ENCODE data around the gene HDGFL3.

HDGFL3 gene

DNA sequence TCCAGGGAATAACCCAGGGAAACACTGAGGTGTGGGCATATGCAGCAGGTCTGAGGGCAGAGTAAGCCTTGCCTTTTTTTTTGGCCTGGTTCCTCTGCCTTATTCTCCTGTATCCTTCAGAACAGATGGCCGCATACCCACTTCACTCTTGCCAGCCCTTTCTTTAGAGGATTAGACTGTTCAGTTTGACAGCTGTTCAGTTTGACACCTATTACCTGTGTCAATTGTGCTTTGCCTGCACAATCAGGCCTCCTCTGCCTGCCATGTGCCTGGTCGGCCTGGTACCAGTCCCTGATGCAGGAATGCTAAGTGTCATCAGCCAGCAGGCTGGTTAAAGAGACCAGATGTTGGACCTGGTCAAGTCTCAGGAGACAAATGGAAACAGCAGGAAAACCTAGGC, 77.8 kb downstream of the HDGFL3 start:
- in situ Hi-C loops (cut with MboI; ENCODE audit: low sequenced_read_pairs), result no loop called here

DNA sequence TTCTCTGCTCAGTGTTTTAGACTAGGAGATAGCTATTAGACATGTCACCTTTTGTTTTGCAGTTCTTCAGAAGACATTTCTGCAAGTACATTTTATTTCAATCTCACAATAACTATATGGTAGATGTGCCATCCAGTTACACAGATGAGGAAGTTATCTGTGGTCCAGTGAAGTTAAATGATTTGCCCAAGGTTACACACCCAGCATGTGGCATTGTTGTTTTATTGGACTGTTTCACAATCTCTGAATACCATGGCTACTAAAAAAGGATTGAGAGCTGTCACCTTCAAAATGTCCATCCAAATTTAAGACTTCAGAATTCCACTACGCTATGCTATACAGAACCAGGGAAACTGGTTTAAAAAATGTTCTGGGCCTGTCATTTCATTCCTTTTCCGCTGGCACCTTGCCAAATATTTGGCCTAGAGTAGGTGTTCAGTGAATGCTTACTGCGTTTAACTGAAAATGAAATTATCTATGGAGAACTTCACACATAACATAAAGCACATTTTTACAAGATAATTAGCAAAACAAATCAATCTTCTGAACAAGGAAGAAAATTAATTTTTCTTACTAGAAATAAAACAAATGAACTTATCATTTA, 80.0 kb downstream of the HDGFL3 start:
- in situ Hi-C loops (cut with MboI; ENCODE audit: low sequenced_read_pairs), result no loop called here

GRCh38 chr15:83123529-83123928, 84.1 kb downstream of the HDGFL3 start:
- in situ Hi-C loops (cut with MboI; ENCODE audit: low sequenced_read_pairs), result no loop called here

DNA sequence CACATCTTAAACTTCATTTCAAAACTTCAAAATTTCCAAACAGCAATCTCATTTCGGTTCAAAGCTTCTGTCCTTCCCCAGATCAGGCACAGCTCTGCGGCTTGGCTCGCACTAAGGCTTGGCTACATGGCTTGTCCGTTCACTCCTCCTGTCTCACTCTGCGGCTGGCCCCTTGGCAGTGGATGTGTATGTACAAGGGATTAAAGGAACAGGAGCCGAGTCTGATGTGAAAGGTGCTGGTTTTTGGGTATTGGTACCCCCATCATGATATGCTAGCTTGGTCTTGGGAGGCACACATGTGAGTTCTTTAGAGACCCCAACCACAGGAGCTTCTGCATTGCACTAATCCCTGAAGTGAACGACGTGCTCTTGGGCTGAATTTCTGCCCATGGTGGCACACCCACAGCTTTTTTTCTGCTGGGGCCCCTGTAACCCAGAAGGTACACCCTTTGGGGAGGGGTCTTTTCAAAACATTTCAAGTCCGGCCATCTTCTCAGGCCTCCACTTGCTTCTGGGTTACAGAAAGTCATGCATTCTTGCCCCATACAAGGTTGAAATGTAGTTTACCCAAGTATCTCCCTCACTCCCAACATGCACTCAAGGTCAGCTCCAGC, 87.5 kb downstream of the HDGFL3 start:
- in situ Hi-C loops (cut with MboI; ENCODE audit: low sequenced_read_pairs), result no loop called here

GRCh38 chr15:83118968-83119367, 88.7 kb downstream of the HDGFL3 start:
- in situ Hi-C loops (cut with MboI; ENCODE audit: low sequenced_read_pairs), result no loop called here

- in situ Hi-C loops (cut with MboI; ENCODE audit: low sequenced_read_pairs), result no loop called here
Observed at GRCh38 chr15:83118291-83118827, 89.3 kb downstream of the HDGFL3 start.

GRCh38 chr15:83115831-83116565, 91.6 kb downstream of the HDGFL3 start:
- in situ Hi-C loops (cut with MboI; ENCODE audit: low sequenced_read_pairs), result no loop called here

- in situ Hi-C loops (cut with MboI; ENCODE audit: low sequenced_read_pairs), result no loop called here
Observed at GRCh38 chr15:83115410-83115809, 92.2 kb downstream of the HDGFL3 start.

GRCh38 chr15:83114856-83115255, 92.8 kb downstream of the HDGFL3 start:
- in situ Hi-C loops (cut with MboI; ENCODE audit: low sequenced_read_pairs), result no loop called here

DNA sequence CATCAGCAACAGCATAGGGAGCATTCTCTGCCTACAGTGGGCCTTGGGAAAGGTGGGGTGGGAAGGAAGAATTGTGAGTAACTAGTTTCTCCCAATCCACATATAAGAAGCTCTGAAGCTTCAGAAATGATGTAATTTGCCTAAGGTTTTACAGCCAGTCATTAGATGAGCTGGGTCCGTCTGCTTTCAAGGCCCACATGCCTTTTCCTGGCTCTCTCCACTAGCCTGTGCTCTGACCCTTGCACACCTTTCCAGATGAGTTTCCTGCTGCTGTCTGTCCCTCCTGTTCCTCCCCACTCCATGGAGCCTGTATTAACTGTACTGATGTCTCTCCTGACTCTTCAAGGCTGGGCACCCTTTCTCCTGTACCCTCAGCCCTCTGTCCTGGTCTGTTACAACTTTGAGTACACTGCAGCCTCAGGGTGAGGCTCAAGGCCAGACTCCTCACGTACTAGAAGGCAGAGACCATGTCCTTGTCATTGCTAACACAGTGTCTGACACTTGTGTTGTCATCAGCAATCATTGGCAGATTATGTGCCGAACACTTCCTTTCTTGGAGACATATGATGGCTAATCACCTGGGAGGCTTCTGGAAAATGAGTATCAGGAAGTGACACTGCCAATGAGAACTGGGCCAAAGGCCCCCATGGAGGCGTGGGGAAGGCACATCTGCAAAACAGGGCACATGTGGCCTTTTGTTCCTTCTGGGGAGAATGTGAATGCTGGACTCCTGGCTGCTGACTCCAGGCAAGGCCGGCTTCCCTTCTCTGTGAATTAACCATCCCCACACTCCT, 93.5 kb downstream of the HDGFL3 start:
- in situ Hi-C loops (cut with MboI; ENCODE audit: low sequenced_read_pairs), result no loop called here

DNA sequence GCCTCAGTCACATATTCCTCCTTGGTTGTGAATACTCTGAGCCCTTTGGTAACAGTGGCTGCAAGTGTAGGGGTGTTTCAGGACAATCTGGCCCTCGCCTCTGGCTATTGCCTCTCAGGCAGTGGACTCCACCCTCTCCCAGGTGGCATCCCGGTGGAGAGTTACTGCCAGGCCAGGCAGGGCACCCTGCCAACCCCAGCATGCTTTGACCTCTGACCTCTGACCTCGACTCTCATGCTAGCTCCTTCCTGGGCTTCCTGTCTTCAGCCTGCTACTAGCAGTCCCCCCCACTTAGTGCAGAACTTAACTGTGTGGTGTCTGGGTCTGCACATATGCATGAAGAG, 94.7 kb downstream of the HDGFL3 start:
- in situ Hi-C loops (cut with MboI; ENCODE audit: low sequenced_read_pairs), result no loop called here

DNA sequence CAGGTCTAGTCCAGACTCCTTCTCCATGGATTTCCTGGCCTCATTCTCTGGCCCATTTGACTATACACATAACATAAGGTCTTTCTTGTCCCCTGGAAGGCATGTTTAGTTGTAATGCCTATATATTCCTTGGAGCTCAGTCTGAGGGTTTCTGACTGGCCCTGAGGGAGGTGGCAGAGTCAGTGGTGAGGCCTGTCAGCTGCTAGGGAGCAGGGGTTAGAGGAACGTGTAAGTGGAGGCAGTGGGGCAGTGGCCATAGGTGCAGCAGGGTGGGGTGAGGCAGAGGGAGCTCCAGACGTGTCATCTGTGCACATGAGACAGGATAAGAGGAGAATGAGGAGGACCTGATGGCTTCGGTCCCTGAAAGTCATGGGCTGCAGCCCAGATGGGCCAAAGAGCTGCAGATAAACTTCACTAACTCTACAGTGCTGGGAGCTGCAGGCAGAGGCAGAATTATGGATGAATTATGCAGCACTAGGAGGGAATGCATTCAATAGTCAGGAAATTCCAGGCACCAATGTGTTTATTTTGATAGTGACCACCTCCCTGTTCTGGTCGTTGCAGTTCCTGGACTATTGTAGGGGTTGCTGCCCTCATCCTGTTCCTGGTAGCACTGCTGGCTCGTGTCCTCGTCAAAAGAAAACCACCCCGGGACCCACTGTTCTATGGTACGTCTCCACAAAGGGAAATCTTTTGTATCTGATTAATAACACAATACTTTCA, 95.2 kb downstream of the HDGFL3 start:
- in situ Hi-C loops (cut with MboI; ENCODE audit: low sequenced_read_pairs), result no loop called here

- in situ Hi-C loops (cut with MboI; ENCODE audit: low sequenced_read_pairs), result no loop called here
Observed at GRCh38 chr15:83111149-83111548, 96.5 kb downstream of the HDGFL3 start.

GRCh38 chr15:83110381-83110780, 97.2 kb downstream of the HDGFL3 start:
- in situ Hi-C loops (cut with MboI; ENCODE audit: low sequenced_read_pairs), result no loop called here

DNA sequence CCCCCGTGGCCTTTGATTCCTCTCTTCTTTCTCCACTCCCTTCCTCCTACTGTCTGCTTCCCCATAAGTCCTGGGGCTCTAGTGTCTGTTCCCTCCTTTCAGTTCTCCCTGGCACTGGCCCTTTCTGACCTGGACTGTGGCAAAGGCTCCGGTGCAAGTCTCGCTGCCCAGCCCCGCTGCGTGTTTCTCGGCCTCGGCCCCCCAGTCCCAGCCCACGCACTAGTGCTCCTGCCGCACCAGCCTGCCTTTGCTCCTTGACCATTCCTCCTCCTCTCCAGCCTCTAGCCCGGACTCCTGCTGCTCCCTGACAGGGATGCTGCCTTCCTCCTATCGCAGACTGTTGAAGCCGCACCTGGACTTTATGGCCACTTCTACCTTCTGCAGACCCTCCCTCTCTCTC, 98.1 kb downstream of the HDGFL3 start:
- in situ Hi-C loops (cut with MboI; ENCODE audit: low sequenced_read_pairs), result no loop called here

DNA sequence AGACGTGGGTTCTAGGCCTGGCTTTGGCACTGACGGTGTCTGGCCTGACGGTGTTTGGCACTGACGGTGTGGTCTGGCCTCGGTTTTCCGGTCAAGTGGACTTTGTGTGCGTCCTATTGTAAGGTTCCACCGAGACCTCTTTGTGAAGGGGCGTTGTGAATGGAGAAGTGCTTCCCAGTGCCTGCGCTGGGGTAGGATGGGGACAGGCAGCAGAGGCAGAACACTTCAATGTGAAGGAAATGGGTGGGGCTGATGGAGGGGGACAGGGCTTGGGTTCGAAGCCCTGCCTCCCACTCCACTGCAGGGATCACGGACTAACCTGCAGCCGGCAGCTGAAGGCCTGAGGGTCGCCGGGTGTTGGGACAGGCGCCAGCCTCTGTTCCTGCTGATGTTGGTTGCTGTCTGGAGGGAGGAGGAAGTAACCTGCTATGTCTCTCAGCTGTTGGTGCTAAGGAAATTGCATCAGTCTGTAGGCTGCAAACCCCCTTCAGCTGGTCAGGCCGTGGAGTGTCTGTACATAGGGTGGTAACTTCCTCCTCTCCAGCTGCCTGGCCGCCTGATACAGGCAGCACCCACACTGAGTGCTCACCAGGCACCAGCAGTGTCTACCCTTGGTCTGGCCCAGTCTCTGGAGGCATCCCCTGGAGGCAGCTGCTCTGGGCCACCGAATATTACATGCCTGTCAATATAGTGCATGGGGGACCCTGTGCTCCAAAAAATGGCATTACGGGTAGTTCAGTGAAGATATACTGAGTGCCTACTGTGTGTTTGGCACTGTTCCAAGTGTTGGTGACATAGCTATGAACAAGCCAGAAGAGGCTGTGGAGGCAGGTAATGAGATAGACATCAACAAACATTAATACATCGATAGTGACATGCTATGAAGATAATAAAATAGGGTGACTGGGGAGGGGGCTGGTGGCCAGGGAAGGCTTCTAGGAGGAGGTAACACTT, 99.1 kb downstream of the HDGFL3 start:
- in situ Hi-C loops (cut with MboI; ENCODE audit: low sequenced_read_pairs), result no loop called here

DNA sequence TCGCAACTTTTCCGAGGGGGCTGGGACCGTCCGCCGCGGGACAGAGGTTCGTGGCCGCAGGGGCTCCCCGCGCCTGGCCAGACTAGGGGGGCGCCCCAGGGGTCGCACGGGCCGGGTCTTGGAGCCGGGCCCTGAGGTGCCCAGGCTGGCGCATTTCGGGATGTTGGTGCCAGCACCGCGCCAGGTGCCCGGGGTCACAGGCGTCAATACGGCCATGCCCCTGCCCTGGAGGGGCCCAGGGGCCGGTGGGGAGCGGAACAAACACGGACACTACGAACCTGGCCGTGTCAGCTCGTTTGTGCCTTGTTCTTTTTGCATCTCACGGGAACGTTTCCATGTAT, 99.8 kb downstream of the HDGFL3 start:
- in situ Hi-C loops (cut with MboI; ENCODE audit: low sequenced_read_pairs), result no loop called here

- in situ Hi-C loops (cut with MboI; ENCODE audit: low sequenced_read_pairs), result no loop called here
Observed at GRCh38 chr15:83106994-83107840, 100.4 kb downstream of the HDGFL3 start, which contains the start of gene TM6SF1. Gene TM6SF1 (plus strand): TSS chr15:83107645. CDS start chr15:83107681, 36 bp downstream.

GRCh38 chr15:83105440-83105839, 102.2 kb downstream of the HDGFL3 start:
- in situ Hi-C loops (cut with MboI; ENCODE audit: low sequenced_read_pairs), result no loop called here
